Hepatic stellate cell (primary cell): ENCODE results near the gene PKN1.
"Not testable (repeated sequence)": the region's sequence is repeated elsewhere in the genome, so short reads cannot be mapped to it uniquely, and the experiment has no call there.

Experiments used
- DNase-seq: peaks from one replicate; pipeline ENCODE4 v3.0.0; 2011; ENCODE audit warnings: low spot score

Gene PKN1

GRCh38 chr19:14432791-14433553 lies at the start of gene PKN1:
Gene PKN1 (plus strand): TSS chr19:14433306. CDS start chr19:14433522, 216 bp downstream.
- peak; percentile 75 for DNase-seq

- peak; percentile 86 for DNase-seq
Observed at GRCh38 chr19:14383661-14384555, 49.2 kb upstream of the PKN1 start.

- DNase-seq = no peak
Observed at GRCh38 chr19:14385492-14385891, 47.6 kb upstream of the PKN1 start.

- no peak for DNase-seq
Observed at GRCh38 chr19:14390548-14390947, 42.6 kb upstream of the PKN1 start.

GRCh38 chr19:14391156-14391821 lies 41.8 kb upstream of the PKN1 start:
- DNase-seq = no peak

GRCh38 chr19:14393329-14393728 lies 39.8 kb upstream of the PKN1 start:
- no peak for DNase-seq

GRCh38 chr19:14394167-14394566 lies 38.9 kb upstream of the PKN1 start:
- DNase-seq = no peak

GRCh38 chr19:14395262-14395661 lies 37.8 kb upstream of the PKN1 start:
- no peak for DNase-seq

GRCh38 chr19:14395710-14396336 lies 37.3 kb upstream of the PKN1 start:
- no peak for DNase-seq

GRCh38 chr19:14396730-14397129 lies 36.4 kb upstream of the PKN1 start:
- not testable (repeated sequence) for DNase-seq

- not testable (repeated sequence) for DNase-seq
Observed at GRCh38 chr19:14397168-14397567, 35.9 kb upstream of the PKN1 start.

GRCh38 chr19:14400951-14401431 lies 32.1 kb upstream of the PKN1 start:
- no peak for DNase-seq

- no peak for DNase-seq
Observed at GRCh38 chr19:14401468-14402195, 31.5 kb upstream of the PKN1 start.

- DNase-seq = peak; percentile 87
Observed at GRCh38 chr19:14402332-14403144, 30.6 kb upstream of the PKN1 start.

GRCh38 chr19:14403145-14403930 lies 29.8 kb upstream of the PKN1 start:
- not testable (repeated sequence) for DNase-seq

- no peak for DNase-seq
Observed at GRCh38 chr19:14404312-14404711, 28.8 kb upstream of the PKN1 start.

GRCh38 chr19:14405380-14405757 lies 27.7 kb upstream of the PKN1 start:
- no peak for DNase-seq

- DNase-seq = peak; percentile 85
Observed at GRCh38 chr19:14405758-14406644, 27.1 kb upstream of the PKN1 start.
